ENCODE data around the gene ENKUR. TPM values are rescaled to one million over a fixed set of nuclear protein-coding genes. Genes with fewer than 3 reads are reported as not detected.
"Not testable (repeated sequence)": the region's sequence is repeated elsewhere in the genome, so short reads cannot be mapped to it uniquely, and the experiment has no call there.

The ENKUR gene
- total RNA-seq, 4 donors from 2014 or later, result not detected

DNA sequence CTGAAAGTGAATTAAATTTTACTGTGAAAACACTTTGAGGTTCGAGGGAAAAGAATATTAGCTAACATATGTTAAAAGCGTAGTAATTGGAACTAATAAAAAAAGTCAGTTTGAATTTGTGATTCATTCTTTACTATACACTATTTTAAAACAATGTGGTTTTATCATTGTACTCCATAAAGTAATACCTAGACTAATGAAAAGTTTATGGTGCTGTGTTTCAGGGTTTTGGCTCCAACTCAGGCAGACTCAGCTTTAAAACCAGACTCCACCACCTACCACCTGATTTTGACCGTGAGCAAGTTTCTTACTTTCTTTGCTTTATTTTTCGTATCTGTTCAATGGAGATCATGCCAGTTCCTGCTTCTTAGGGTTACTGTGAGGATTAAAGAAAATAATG is 54.4 kb downstream of the ENKUR start:
- WGBS, 2 donors, result 90 to 95% methylated on average over 4 of the region's 4 CpGs
- Histone ChIP-seq H3K27ac (no peak overlapping the region), H3K4me1 (peaks cover 0 to 21% (median 5%) of the 10 kb centered on the region in 4 donors), H3K4me3 (no peak overlapping the region), H3K27me3 (peaks cover 0 to 5% of the 10 kb centered on the region in 2 donors), H3K9me3 (no peaks in the 10 kb centered on the region), H3K36me3 (no peaks in the 10 kb centered on the region)
- DNase-seq (ENCODE audit: low spot score in 2 of 2), result no peak
- TF ChIP-seq EP300 (IDR thresholded peaks at IDR 0.05) (no peak), POLR2A (IDR thresholded peaks at IDR 0.05) (no peak)
- TF ChIP-seq, protein P1, sequence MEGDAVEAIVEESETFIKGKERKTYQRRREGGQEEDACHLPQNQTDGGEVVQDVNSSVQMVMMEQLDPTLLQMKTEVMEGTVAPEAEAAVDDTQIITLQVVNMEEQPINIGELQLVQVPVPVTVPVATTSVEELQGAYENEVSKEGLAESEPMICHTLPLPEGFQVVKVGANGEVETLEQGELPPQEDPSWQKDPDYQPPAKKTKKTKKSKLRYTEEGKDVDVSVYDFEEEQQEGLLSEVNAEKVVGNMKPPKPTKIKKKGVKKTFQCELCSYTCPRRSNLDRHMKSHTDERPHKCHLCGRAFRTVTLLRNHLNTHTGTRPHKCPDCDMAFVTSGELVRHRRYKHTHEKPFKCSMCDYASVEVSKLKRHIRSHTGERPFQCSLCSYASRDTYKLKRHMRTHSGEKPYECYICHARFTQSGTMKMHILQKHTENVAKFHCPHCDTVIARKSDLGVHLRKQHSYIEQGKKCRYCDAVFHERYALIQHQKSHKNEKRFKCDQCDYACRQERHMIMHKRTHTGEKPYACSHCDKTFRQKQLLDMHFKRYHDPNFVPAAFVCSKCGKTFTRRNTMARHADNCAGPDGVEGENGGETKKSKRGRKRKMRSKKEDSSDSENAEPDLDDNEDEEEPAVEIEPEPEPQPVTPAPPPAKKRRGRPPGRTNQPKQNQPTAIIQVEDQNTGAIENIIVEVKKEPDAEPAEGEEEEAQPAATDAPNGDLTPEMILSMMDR (IDR thresholded peaks at IDR 0.05), result no peak

DNA sequence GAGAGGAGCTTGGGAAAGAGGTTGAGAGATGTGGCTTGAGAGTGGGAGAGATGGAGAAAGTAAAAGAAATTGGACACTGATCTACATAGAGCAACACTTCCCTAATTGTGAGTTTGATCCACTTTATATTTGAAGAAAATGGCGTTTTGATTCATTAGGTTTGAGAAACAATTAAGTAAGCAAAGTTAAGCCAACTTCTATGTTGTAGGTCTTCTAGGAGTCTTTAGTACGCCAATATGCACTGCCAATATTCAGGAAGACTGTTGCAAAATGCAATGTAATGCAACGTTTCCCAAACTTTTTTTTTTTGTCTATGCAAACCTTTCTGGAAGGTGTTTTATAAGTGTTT is 56.6 kb downstream of the ENKUR start:
- no peak for DNase-seq (ENCODE audit: low spot score in 2 of 2)
- Histone ChIP-seq H3K4me3 (no peak overlapping the region), H3K36me3 (no peaks in the 10 kb centered on the region), H3K4me1 (peaks cover 0 to 21% (median 5%) of the 10 kb centered on the region in 4 donors), H3K27ac (peak overlapping the region in 3 of 4 donors; percentile 10 to 85 (median 72)), H3K27me3 (peaks cover 0 to 5% of the 10 kb centered on the region in 2 donors), H3K9me3 (no peaks in the 10 kb centered on the region)
- no peak for TF ChIP-seq POLR2A (IDR thresholded peaks at IDR 0.05)
- TF ChIP-seq, protein P1 (IDR thresholded peaks at IDR 0.05), result no peak
- 59 to 67% methylated on average over 3 of the region's 3 CpGs for WGBS, 2 donors

DNA sequence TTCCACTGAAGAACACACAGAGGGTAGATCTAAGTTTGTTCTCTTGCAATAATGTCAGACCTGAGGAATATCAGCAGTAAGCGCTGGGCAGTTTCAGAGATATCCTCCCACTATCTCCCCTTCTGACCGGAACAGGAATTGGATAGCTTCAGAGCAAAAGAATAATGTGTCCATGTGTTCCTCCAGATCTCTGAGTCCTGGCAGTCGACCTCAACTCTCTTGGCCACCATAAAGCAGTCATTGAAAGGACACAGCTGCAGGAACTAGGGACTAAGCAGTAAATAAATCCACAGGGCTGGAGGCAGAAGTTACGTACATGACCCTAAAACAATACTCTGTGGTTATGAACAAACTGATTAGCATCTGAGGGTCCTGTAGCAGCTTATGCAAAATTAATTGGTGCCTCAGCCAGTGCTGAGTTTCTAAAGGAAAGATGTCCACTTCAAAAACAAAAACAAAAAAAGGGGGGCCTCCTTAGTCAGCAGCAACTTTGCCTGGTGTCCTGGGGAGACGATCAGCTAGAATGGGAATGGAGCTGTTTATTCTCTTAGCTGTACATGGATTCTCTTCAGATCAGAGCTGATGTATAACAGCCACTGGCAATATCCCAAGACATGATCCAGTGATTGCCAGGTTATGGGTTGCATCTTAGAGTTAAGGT is 57.1 kb downstream of the ENKUR start:
- TF ChIP-seq POLR2A (IDR thresholded peaks at IDR 0.05) (no peak), EP300 (IDR thresholded peaks at IDR 0.05) (peak in 1 of 2 donors; percentile 21)
- TF ChIP-seq, protein P1 (IDR thresholded peaks at IDR 0.05), result no peak
- DNase-seq (ENCODE audit: low spot score in 2 of 2), result peak in 1 of 2 donors; percentile 43
- peaks cover 0 to 22% (median 5%) of the 10 kb centered on the region in 4 donors for H3K4me1 ChIP-seq

DNA sequence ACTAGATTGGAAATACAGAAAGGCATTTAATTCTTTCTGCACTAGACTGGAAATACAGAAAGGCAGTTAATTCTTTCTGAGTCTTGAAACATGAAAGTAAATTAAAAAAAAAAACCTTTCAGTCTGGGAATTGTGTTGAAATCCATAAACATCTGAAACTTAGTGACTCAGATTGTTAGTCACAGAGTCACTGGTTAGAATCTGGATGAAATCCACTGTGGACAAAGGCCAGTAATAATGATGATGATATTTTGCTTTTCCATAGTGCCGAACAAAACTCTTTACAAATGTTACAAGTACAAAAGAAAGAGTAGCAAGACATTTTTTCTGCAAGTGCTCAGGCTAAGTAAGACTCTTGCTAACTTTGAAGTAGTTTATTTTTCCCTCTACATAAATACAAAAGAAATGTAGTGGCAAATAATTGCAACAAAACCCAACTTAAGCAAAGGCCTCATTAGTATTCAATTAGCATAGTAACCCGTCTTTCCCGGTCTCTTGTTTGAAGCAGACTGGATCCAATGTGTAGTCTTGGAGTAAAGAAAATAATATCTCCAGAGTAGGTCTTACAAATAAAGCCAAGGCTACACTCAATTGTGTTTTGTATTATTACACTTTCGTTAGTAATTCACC is 57.8 kb downstream of the ENKUR start:
- Histone ChIP-seq H3K36me3 (no peaks in the 10 kb centered on the region), H3K27me3 (peaks cover 0 to 5% of the 10 kb centered on the region in 2 donors), H3K9me3 (no peaks in the 10 kb centered on the region), H3K4me1 (peaks cover 0 to 28% (median 5%) of the 10 kb centered on the region in 4 donors), H3K4me3 (peak overlapping the region in 1 of 4 donors; percentile 11), H3K27ac (peak overlapping the region in 3 of 4 donors; percentile 21 to 85 (median 72))
- WGBS, 2 donors, result 27 to 31% methylated on average over 4 of the region's 4 CpGs
- DNase-seq (ENCODE audit: low spot score in 2 of 2), result peak in 1 of 2 donors; percentile 69
- TF ChIP-seq POLR2A (IDR thresholded peaks at IDR 0.05) (no peak), EP300 (IDR thresholded peaks at IDR 0.05) (peak in 1 of 2 donors; percentile 75)
- TF ChIP-seq, protein P1 (IDR thresholded peaks at IDR 0.05), result no peak

More for the DNA sequence above, 57.1 kb downstream of the ENKUR start:
- no peaks in the 10 kb centered on the region for H3K9me3 ChIP-seq
- peaks cover 0 to 5% of the 10 kb centered on the region in 2 donors for H3K27me3 ChIP-seq
- H3K4me3 ChIP-seq, result peak overlapping the region in 1 of 4 donors; percentile 11
- peak overlapping the region in 3 of 4 donors; percentile 21 to 85 (median 72) for H3K27ac ChIP-seq
- no peaks in the 10 kb centered on the region for H3K36me3 ChIP-seq
- WGBS, 2 donors, result 34% methylated on average over 5 of the region's 5 CpGs

DNA sequence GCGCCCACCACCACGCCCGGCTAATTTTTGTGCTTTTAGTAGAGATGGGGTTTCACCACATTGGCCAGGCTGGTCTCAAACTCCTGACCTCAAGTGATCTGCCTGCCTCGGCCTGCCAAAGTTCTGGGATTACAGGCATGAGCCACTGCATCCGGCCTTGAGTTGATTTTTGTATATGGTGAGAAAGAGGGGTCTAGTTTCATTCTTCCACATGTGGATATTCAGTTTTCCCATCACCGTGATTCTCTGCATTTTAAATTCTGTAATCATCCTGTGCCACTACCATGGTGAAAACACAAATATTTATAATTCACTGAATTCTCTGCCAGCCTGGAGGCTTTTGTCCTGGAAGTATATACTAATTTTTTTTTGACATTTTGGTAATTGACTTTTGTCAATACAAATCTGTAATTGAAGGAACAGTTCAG is 58.3 kb downstream of the ENKUR start:
- Histone ChIP-seq H3K4me1 (peaks cover 0 to 34% (median 5%) of the 10 kb centered on the region in 4 donors), H3K27ac (peak overlapping the region in 3 of 4 donors; percentile 27 to 63 (median 50))
- H3K27me3 ChIP-seq; H3K9me3 ChIP-seq; H3K36me3 ChIP-seq; H3K4me3 ChIP-seq; DNase-seq (ENCODE audit: low spot score in 2 of 2): not testable (repeated sequence)
- 63 to 71% methylated on average over 6 of the region's 6 CpGs for WGBS, 2 donors

Data from tibial nerve (tissue), 4 donors.